ENCODE results near the gene EXOSC3.
A peak's percentile ranks its signal among the peaks of the same experiment; 100 is the strongest.

The EXOSC3 gene

DNA sequence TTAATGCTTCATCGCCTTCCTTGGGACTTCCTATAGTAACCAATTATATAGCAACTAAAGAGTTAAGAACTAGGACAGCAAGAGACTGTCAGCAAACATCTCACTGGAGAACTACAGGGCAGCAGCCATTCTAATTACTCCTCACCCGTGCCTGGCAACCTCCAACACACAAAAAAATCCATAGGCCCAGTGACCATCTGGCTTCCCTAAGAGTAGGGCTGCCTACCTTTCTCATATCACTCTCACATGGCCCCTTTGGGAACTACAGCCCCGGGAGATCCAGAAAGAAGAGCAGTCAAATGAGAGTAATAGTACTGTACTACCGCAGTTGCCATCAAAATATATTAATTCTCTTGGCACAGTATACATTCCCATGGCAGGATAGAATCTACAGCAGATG is 21.4 kb upstream of the EXOSC3 start:
- no peak overlapping the region for H3K23ac ChIP-seq (ENCODE audit: low read length in 2 of 2)

DNA sequence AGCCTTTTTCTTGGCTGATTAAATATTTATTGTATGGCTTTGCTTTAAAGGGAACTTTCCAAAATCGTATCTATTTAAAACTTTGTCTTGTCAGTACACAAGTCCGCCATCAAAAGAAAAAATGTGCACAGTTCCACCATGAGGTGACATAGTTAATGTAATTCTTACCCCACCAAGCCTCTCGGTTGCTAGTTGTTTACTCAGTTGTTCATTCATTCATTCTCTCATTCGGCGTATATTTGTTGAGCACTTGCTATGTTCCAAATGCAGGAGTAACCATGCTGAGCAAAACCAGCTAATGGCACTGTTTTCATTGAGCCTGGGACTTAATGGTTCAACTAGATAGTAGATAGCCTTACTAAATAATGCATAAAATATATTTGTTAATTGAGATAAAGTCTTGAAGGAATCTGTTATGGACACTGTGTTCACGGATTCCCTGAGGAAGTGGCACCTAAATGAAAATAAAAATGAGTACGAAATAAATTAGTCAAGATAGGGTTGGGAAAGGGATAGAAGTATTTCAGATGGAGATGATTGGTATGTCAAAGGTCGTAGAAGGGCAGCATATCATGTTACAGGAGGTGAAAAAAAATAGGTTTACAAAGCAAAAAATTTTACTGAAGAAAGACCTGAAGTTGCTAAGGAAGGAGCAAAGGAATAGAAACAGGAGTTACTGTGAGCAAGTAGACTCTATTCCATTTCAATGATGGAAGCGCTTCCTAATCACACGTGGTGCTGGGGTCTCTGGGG is 17.3 kb upstream of the EXOSC3 start:
- Histone ChIP-seq H3K27me3 (ENCODE audit: control insufficient read depth in 1 of 2, insufficient read depth in 1 of 2, low read length in 2 of 2) (no peaks in the 10 kb centered on the region), H2BK15ac (ENCODE audit: low read depth, poor library complexity, severe bottlenecking) (no peak overlapping the region), H4K8ac (ENCODE audit: low read length) (no peak overlapping the region), H2BK12ac (ENCODE audit: low read length in 2 of 2) (no peak overlapping the region), H3K4me2 (ENCODE audit: low read length, poor library complexity, severe bottlenecking) (peak overlapping the region; percentile 85), H2BK5ac (ENCODE audit: low read depth, low read length, poor library complexity, severe bottlenecking) (no peak overlapping the region), H3K4me3 (ENCODE audit: insufficient read depth in 1 of 2, low read depth in 1 of 2, low read length in 2 of 2) (peak overlapping the region in 1 of 2 experiments; percentile 87), H2BK120ac (ENCODE audit: low read depth, low read length) (no peak overlapping the region), H3K27ac (ENCODE audit: low read length, poor library complexity, severe bottlenecking) (no peak overlapping the region), H3K4ac (ENCODE audit: low read depth in 1 of 2, low read length in 2 of 2) (no peak overlapping the region), H3K9ac (ENCODE audit: low read length) (peak overlapping the region; percentile 91), H2AFZ (ENCODE audit: low read depth, low read length) (no peak overlapping the region), H3K9me3 (ENCODE audit: control insufficient read depth, low read length) (no peaks in the 10 kb centered on the region), H3K4me1 (ENCODE audit: control insufficient read depth, insufficient read depth, low read depth, low read length) (peaks cover 5% of the 10 kb centered on the region), H2AK5ac (ENCODE audit: low read length, severe bottlenecking) (no peak overlapping the region), H3K36me3 (ENCODE audit: control insufficient read depth in 1 of 2, insufficient read depth in 2 of 2, low read depth in 1 of 2, low read length in 2 of 2) (peaks cover 0 to 5% of the 10 kb centered on the region in 2 experiments), H4K91ac (ENCODE audit: low read length) (no peak overlapping the region), H3K79me1 (replicated peaks; ENCODE audit: low read length, poor library complexity, severe bottlenecking) (peaks cover 4% of the 10 kb centered on the region), H3K23ac (ENCODE audit: low read length in 2 of 2) (no peak overlapping the region), H3K18ac (ENCODE audit: low read depth in 1 of 2, low read length in 2 of 2) (no peak overlapping the region), H3K14ac (ENCODE audit: low read length in 2 of 2) (no peak overlapping the region)
- DNase-seq = no peak
- 60% methylated on average over 10 of the region's 10 CpGs for WGBS

More for the DNA sequence above, 21.4 kb upstream of the EXOSC3 start:
- no peak for DNase-seq
- no peak overlapping the region for H3K4ac ChIP-seq (ENCODE audit: low read depth in 1 of 2, low read length in 2 of 2)
- H3K4me1 ChIP-seq (ENCODE audit: control insufficient read depth, insufficient read depth, low read depth, low read length) = peaks cover 3% of the 10 kb centered on the region
- H2BK5ac ChIP-seq (ENCODE audit: low read depth, low read length, poor library complexity, severe bottlenecking) = no peak overlapping the region
- no peak overlapping the region for H3K18ac ChIP-seq (ENCODE audit: low read depth in 1 of 2, low read length in 2 of 2)
- peaks cover 15% of the 10 kb centered on the region for H3K79me1 ChIP-seq (replicated peaks; ENCODE audit: low read length, poor library complexity, severe bottlenecking)
- no peak overlapping the region for H3K4me3 ChIP-seq (ENCODE audit: insufficient read depth in 1 of 2, low read depth in 1 of 2, low read length in 2 of 2)
- H2AFZ ChIP-seq (ENCODE audit: low read depth, low read length) = no peak overlapping the region
- no peak overlapping the region for H4K8ac ChIP-seq (ENCODE audit: low read length)
- H3K9me3 ChIP-seq (ENCODE audit: control insufficient read depth, low read length) = no peaks in the 10 kb centered on the region
- H3K27me3 ChIP-seq (ENCODE audit: control insufficient read depth in 1 of 2, insufficient read depth in 1 of 2, low read length in 2 of 2) = no peaks in the 10 kb centered on the region
- no peak overlapping the region for H2BK12ac ChIP-seq (ENCODE audit: low read length in 2 of 2)
- no peak overlapping the region for H2BK120ac ChIP-seq (ENCODE audit: low read depth, low read length)
- 88% methylated on average over 2 of the region's 4 CpGs for WGBS
- H2AK5ac ChIP-seq (ENCODE audit: low read length, severe bottlenecking) = no peak overlapping the region
- no peak overlapping the region for H2BK15ac ChIP-seq (ENCODE audit: low read depth, poor library complexity, severe bottlenecking)
- H3K4me2 ChIP-seq (ENCODE audit: low read length, poor library complexity, severe bottlenecking) = no peak overlapping the region
- H3K36me3 ChIP-seq (ENCODE audit: control insufficient read depth in 1 of 2, insufficient read depth in 2 of 2, low read depth in 1 of 2, low read length in 2 of 2) = peaks cover 3 to 8% of the 10 kb centered on the region in 2 experiments
- no peak overlapping the region for H4K91ac ChIP-seq (ENCODE audit: low read length)
- no peak overlapping the region for H3K9ac ChIP-seq (ENCODE audit: low read length)
- no peak overlapping the region for H3K14ac ChIP-seq (ENCODE audit: low read length in 2 of 2)
- H3K27ac ChIP-seq (ENCODE audit: low read length, poor library complexity, severe bottlenecking) = no peak overlapping the region

DNA sequence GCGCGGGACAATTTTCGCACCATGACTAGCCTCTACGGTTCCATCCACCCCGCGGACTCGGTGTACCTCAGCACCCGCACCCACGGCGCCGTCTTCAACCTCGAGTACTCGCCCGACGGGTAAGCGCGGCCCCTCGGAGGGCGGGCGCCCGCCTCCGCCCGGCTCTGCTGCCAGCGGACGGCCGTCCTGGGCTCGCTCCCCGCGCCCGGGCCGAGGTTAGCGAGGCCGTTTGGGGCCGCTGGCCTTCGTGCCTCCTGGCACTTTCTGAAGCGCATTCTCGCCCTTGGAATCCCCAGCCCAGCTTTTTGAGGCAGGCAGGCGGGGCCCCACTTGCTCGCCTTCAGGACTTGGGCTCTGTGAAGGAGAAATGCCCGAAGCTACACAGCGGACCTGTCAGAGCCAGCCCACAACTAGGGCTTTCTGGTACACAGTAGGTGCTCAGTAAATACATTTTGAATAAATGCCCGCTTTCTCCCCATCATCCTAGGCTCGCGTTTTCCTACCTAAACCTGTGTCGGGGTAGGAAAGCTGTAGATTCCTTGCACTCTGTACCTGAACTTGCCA is 16.5 kb upstream of the EXOSC3 start:
- peak overlapping the region; percentile 64 for H3K27ac ChIP-seq (ENCODE audit: low read length, poor library complexity, severe bottlenecking)
- peak overlapping the region; percentile 85 for H3K4me2 ChIP-seq (ENCODE audit: low read length, poor library complexity, severe bottlenecking)
- H3K14ac ChIP-seq (ENCODE audit: low read length in 2 of 2) = peak overlapping the region in 1 of 2 experiments; percentile 93
- peak overlapping the region; percentile 91 to 94 for H3K4ac ChIP-seq (ENCODE audit: low read depth in 1 of 2, low read length in 2 of 2)
- H2BK5ac ChIP-seq (ENCODE audit: low read depth, low read length, poor library complexity, severe bottlenecking) = peak overlapping the region; percentile 73
- peak overlapping the region; percentile 55 for H4K8ac ChIP-seq (ENCODE audit: low read length)
- H2BK120ac ChIP-seq (ENCODE audit: low read depth, low read length) = peak overlapping the region; percentile 64
- H4K91ac ChIP-seq (ENCODE audit: low read length) = peak overlapping the region; percentile 59
- peaks cover 5% of the 10 kb centered on the region for H3K4me1 ChIP-seq (ENCODE audit: control insufficient read depth, insufficient read depth, low read depth, low read length)
- peak overlapping the region; percentile 87 to 95 for H3K4me3 ChIP-seq (ENCODE audit: insufficient read depth in 1 of 2, low read depth in 1 of 2, low read length in 2 of 2)
- H3K27me3 ChIP-seq (ENCODE audit: control insufficient read depth in 1 of 2, insufficient read depth in 1 of 2, low read length in 2 of 2) = no peaks in the 10 kb centered on the region
- peak overlapping the region; percentile 94 to 97 for H3K23ac ChIP-seq (ENCODE audit: low read length in 2 of 2)
- peak; percentile 50 for DNase-seq
- peaks cover 0 to 11% of the 10 kb centered on the region in 2 experiments for H3K36me3 ChIP-seq (ENCODE audit: control insufficient read depth in 1 of 2, insufficient read depth in 2 of 2, low read depth in 1 of 2, low read length in 2 of 2)
- peak overlapping the region; percentile 84 for H2AFZ ChIP-seq (ENCODE audit: low read depth, low read length)
- WGBS = under 1% methylated on average over 42 of the region's 45 CpGs
- no peak overlapping the region for H2AK5ac ChIP-seq (ENCODE audit: low read length, severe bottlenecking)
- peaks cover 4% of the 10 kb centered on the region for H3K79me1 ChIP-seq (replicated peaks; ENCODE audit: low read length, poor library complexity, severe bottlenecking)
- H3K18ac ChIP-seq (ENCODE audit: low read depth in 1 of 2, low read length in 2 of 2) = peak overlapping the region; percentile 94 to 98
- peak overlapping the region in 1 of 2 experiments; percentile 63 for H2BK12ac ChIP-seq (ENCODE audit: low read length in 2 of 2)
- H3K9ac ChIP-seq (ENCODE audit: low read length) = peak overlapping the region; percentile 91
- H2BK15ac ChIP-seq (ENCODE audit: low read depth, poor library complexity, severe bottlenecking) = peak overlapping the region; percentile 23
- no peaks in the 10 kb centered on the region for H3K9me3 ChIP-seq (ENCODE audit: control insufficient read depth, low read length)

DNA sequence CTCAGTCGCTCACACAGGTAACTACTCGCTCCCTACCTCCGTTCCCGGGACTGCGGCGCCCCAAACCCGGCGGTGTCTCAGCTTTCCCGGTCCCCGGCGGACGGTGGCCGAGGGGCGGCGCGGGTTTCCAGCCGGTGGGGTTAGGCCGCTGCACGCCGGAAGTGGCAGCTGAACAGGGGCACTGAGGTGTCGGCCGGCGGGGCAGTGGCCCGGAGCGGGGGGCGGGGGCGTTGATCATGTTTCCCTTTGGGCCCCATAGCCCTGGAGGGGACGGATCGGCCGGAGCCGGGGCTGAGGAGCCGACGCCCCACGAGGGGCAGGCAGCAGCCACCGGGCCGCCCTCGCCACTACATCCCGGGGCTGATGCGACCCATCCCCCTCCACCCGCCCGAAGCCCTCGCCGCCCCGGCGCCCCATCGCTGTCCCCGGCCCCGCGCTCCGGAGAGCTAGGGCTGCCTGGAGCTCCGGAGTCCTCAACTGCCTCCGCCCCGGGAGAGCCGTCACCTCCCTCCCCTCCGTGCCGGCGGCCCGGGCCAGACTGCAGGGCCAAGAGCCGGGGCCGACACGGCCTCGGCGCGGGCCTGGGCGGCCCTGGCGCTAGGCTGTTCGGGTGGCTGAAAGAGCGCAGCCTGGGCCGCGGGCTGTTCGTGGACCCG is 15.9 kb upstream of the EXOSC3 start, which contains the start of gene DCAF10:
TSS of gene DCAF10 (plus strand) at position 167 of the 656 bp plus-strand sequence. CDS start at position 237, 70 bp downstream.
- peak within 1 kb of the TSS in 1 of 2 experiments; percentile 94 for H3K14ac ChIP-seq (ENCODE audit: low read length in 2 of 2)
- peak within 1 kb of the TSS; percentile 87 to 95 for H3K4me3 ChIP-seq (ENCODE audit: insufficient read depth in 1 of 2, low read depth in 1 of 2, low read length in 2 of 2)
- H3K4ac ChIP-seq (ENCODE audit: low read depth in 1 of 2, low read length in 2 of 2) = peak within 1 kb of the TSS; percentile 91 to 94
- peaks cover 0 to 11% of the 10 kb centered on the region in 2 experiments for H3K36me3 ChIP-seq (ENCODE audit: control insufficient read depth in 1 of 2, insufficient read depth in 2 of 2, low read depth in 1 of 2, low read length in 2 of 2)
- WGBS = under 1% methylated on average over 48 of the region's 72 CpGs
- H2BK5ac ChIP-seq (ENCODE audit: low read depth, low read length, poor library complexity, severe bottlenecking) = peak within 1 kb of the TSS; percentile 73
- H4K91ac ChIP-seq (ENCODE audit: low read length) = peak within 1 kb of the TSS; percentile 96
- H2AK5ac ChIP-seq (ENCODE audit: low read length, severe bottlenecking) = no peak within 1 kb of the TSS
- peak; percentile 88 for DNase-seq
- H2BK12ac ChIP-seq (ENCODE audit: low read length in 2 of 2) = peak within 1 kb of the TSS in 1 of 2 experiments; percentile 63
- H2BK120ac ChIP-seq (ENCODE audit: low read depth, low read length) = peak within 1 kb of the TSS; percentile 64
- no peaks in the 10 kb centered on the region for H3K9me3 ChIP-seq (ENCODE audit: control insufficient read depth, low read length)
- peak within 1 kb of the TSS; percentile 84 for H2AFZ ChIP-seq (ENCODE audit: low read depth, low read length)
- peak within 1 kb of the TSS; percentile 23 for H2BK15ac ChIP-seq (ENCODE audit: low read depth, poor library complexity, severe bottlenecking)
- peaks cover 4% of the 10 kb centered on the region for H3K4me1 ChIP-seq (ENCODE audit: control insufficient read depth, insufficient read depth, low read depth, low read length)
- peaks cover 4% of the 10 kb centered on the region for H3K79me1 ChIP-seq (replicated peaks; ENCODE audit: low read length, poor library complexity, severe bottlenecking)
- H3K23ac ChIP-seq (ENCODE audit: low read length in 2 of 2) = peak within 1 kb of the TSS; percentile 94 to 97
- peak within 1 kb of the TSS; percentile 94 to 98 for H3K18ac ChIP-seq (ENCODE audit: low read depth in 1 of 2, low read length in 2 of 2)
- no peaks in the 10 kb centered on the region for H3K27me3 ChIP-seq (ENCODE audit: control insufficient read depth in 1 of 2, insufficient read depth in 1 of 2, low read length in 2 of 2)
- H4K8ac ChIP-seq (ENCODE audit: low read length) = peak within 1 kb of the TSS; percentile 92
- H3K4me2 ChIP-seq (ENCODE audit: low read length, poor library complexity, severe bottlenecking) = peak within 1 kb of the TSS; percentile 85
- peak within 1 kb of the TSS; percentile 64 for H3K27ac ChIP-seq (ENCODE audit: low read length, poor library complexity, severe bottlenecking)
- peak within 1 kb of the TSS; percentile 91 for H3K9ac ChIP-seq (ENCODE audit: low read length)
